ENCODE results near the gene MTMR2.

The MTMR2 gene

DNA sequence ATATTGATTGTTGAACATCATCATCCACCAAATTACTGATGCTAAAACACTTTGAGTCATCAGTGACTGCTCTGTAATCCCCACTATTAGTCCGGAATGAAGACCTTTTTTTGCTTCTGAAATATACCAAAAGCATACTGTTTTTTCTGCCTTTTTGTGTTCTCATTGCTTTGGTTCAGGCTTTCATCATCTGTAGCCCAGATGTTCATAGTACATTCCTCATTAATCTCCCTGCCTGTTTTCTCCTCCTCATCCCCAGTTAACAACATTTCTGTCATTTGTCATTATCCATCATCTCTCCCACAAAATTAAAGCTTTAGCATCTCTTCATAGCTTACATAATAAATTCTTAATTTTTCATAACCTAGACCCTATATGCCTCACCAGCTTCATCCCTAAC is 124.4 kb downstream of the MTMR2 start:
- DNase-seq (ENCODE audit: low read depth in 1 of 2, low spot score in 1 of 2), result no peak
- no peak overlapping the region for H3K4me3 ChIP-seq (replicated peaks; ENCODE audit: insufficient read depth, low read length)
- TF ChIP-seq, protein P1, sequence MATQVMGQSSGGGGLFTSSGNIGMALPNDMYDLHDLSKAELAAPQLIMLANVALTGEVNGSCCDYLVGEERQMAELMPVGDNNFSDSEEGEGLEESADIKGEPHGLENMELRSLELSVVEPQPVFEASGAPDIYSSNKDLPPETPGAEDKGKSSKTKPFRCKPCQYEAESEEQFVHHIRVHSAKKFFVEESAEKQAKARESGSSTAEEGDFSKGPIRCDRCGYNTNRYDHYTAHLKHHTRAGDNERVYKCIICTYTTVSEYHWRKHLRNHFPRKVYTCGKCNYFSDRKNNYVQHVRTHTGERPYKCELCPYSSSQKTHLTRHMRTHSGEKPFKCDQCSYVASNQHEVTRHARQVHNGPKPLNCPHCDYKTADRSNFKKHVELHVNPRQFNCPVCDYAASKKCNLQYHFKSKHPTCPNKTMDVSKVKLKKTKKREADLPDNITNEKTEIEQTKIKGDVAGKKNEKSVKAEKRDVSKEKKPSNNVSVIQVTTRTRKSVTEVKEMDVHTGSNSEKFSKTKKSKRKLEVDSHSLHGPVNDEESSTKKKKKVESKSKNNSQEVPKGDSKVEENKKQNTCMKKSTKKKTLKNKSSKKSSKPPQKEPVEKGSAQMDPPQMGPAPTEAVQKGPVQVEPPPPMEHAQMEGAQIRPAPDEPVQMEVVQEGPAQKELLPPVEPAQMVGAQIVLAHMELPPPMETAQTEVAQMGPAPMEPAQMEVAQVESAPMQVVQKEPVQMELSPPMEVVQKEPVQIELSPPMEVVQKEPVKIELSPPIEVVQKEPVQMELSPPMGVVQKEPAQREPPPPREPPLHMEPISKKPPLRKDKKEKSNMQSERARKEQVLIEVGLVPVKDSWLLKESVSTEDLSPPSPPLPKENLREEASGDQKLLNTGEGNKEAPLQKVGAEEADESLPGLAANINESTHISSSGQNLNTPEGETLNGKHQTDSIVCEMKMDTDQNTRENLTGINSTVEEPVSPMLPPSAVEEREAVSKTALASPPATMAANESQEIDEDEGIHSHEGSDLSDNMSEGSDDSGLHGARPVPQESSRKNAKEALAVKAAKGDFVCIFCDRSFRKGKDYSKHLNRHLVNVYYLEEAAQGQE (IDR thresholded peaks at IDR 0.05; ENCODE audit: insufficient replicate concordance, low read depth), result no peak
- TF ChIP-seq GABPA (IDR thresholded peaks at IDR 0.05; ENCODE audit: low read depth), result no peak
- no peak for TF ChIP-seq POLR2AphosphoS5 (IDR thresholded peaks at IDR 0.05; ENCODE audit: low read depth)
- TF ChIP-seq SPI1 (IDR thresholded peaks at IDR 0.05; ENCODE audit: borderline replicate concordance, low read depth), result no peak
- TF ChIP-seq, protein P2, sequence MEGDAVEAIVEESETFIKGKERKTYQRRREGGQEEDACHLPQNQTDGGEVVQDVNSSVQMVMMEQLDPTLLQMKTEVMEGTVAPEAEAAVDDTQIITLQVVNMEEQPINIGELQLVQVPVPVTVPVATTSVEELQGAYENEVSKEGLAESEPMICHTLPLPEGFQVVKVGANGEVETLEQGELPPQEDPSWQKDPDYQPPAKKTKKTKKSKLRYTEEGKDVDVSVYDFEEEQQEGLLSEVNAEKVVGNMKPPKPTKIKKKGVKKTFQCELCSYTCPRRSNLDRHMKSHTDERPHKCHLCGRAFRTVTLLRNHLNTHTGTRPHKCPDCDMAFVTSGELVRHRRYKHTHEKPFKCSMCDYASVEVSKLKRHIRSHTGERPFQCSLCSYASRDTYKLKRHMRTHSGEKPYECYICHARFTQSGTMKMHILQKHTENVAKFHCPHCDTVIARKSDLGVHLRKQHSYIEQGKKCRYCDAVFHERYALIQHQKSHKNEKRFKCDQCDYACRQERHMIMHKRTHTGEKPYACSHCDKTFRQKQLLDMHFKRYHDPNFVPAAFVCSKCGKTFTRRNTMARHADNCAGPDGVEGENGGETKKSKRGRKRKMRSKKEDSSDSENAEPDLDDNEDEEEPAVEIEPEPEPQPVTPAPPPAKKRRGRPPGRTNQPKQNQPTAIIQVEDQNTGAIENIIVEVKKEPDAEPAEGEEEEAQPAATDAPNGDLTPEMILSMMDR (IDR thresholded peaks at IDR 0.05; ENCODE audit: insufficient read depth, low read length), result no peak
- H3K27me3 ChIP-seq (ENCODE audit: insufficient read depth, poor library complexity, severe bottlenecking), result no peaks in the 10 kb centered on the region
- H3K27ac ChIP-seq (replicated peaks), result no peak overlapping the region

DNA sequence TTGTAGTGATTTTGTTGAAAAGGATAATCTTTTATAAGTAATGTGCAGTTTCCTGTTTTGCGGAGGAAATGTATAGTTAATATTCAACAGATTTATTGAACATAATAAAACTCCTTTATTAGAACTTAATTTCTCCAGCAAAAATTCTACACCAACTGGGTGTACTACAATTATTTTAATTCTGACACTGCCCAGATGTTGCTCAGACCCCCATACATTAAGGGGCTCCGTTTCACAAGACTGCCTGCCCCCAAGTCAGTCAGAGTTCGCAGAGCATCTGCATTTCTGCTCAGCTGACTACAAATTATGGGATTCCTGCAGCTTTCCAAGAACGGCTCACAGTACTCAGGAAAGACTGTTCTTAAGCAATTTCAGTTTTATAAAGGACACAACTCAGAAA is 127.4 kb downstream of the MTMR2 start:
- Histone ChIP-seq H3K4me3 (replicated peaks; ENCODE audit: insufficient read depth, low read length) (no peak overlapping the region), H3K27me3 (ENCODE audit: insufficient read depth, poor library complexity, severe bottlenecking) (no peaks in the 10 kb centered on the region), H3K27ac (replicated peaks) (no peak overlapping the region)
- no peak for TF ChIP-seq POLR2AphosphoS5 (IDR thresholded peaks at IDR 0.05; ENCODE audit: low read depth)
- DNase-seq (ENCODE audit: low read depth in 1 of 2, low spot score in 1 of 2), result no peak

DNA sequence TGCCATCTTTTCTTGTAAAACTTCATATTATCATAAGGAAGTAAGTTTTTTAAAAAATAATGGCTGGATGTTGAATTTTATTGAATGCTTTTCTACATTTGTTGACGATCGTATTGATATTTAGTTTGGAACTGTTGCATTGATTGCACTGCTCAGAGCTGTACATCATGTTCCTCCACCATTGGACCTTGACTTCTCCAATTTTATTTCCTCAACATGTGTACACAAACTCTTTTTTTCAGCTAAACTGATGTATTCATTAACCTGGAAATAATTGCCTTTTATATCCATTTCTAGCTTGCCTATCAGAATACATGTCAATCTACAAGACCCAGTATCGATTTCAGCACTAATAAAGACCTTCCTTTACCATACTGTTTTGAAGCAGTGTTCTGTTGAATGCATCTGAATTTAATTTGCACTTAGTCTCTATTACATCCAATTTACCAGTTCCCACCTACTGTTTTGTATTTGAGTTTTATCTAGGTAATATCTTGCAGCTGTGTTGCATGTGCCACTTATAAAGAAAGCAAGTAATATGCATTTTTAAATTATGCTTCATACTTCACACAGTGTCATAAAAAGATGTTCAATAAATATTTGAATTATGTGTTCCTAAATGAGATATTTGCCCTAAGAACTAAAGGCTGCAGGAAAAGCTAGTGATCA is 128.1 kb downstream of the MTMR2 start:
- Histone ChIP-seq H3K27me3 (ENCODE audit: insufficient read depth, poor library complexity, severe bottlenecking) (no peaks in the 10 kb centered on the region), H3K4me3 (replicated peaks; ENCODE audit: insufficient read depth, low read length) (no peak overlapping the region), H3K27ac (replicated peaks) (no peak overlapping the region)
- DNase-seq (ENCODE audit: low read depth in 1 of 2, low spot score in 1 of 2), result no peak
- TF ChIP-seq, protein P2 (IDR thresholded peaks at IDR 0.05; ENCODE audit: insufficient read depth, low read length), result no peak
- TF ChIP-seq GABPA (IDR thresholded peaks at IDR 0.05; ENCODE audit: low read depth) (no peak), SPI1 (IDR thresholded peaks at IDR 0.05; ENCODE audit: borderline replicate concordance, low read depth) (no peak), POLR2AphosphoS5 (IDR thresholded peaks at IDR 0.05; ENCODE audit: low read depth) (no peak)
- TF ChIP-seq, protein P1 (IDR thresholded peaks at IDR 0.05; ENCODE audit: insufficient replicate concordance, low read depth), result no peak

DNA sequence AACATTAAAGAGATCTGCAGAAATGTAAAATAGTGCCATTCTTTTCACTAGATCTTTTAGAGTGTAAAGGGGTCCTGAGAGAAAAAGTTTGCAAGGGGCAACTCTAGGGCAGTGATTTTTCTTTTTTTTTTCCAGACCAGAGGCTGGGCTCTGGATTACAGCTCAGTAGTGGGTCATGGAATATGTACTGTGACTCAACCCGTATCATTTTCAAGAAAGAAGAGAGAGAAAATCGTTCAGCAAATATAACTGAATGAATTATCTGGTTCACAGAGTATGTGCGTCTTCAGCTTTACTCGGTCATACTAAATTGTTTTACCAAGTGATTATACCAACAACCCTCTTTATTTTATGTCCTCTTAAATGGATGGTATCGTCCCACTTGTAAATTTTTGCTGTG is 129.8 kb downstream of the MTMR2 start:
- no peak for DNase-seq (ENCODE audit: low read depth in 1 of 2, low spot score in 1 of 2)

More for the DNA sequence above, 129.8 kb downstream of the MTMR2 start:
- no peak for TF ChIP-seq GABPA (IDR thresholded peaks at IDR 0.05; ENCODE audit: low read depth)
- TF ChIP-seq, protein P1 (IDR thresholded peaks at IDR 0.05; ENCODE audit: insufficient replicate concordance, low read depth), result no peak
- no peak for TF ChIP-seq POLR2AphosphoS5 (IDR thresholded peaks at IDR 0.05; ENCODE audit: low read depth)
- TF ChIP-seq, protein P2 (IDR thresholded peaks at IDR 0.05; ENCODE audit: insufficient read depth, low read length), result no peak
- no peak for TF ChIP-seq SPI1 (IDR thresholded peaks at IDR 0.05; ENCODE audit: borderline replicate concordance, low read depth)
- no peak overlapping the region for H3K27ac ChIP-seq (replicated peaks)
- no peak overlapping the region for H3K4me3 ChIP-seq (replicated peaks; ENCODE audit: insufficient read depth, low read length)
- no peaks in the 10 kb centered on the region for H3K27me3 ChIP-seq (ENCODE audit: insufficient read depth, poor library complexity, severe bottlenecking)
